Tibial nerve (tissue), 4 donors: ENCODE results near the gene GYG2. TPM values are rescaled to one million over a fixed set of nuclear protein-coding genes. Genes with fewer than 3 reads are reported as not detected.

Experiments
- DNase-seq, 2 donors: peaks; one replicate each; pipeline ENCODE4 v3.0.0-alpha.2; 2019; ENCODE audit warnings: low spot score in 2 of 2
- H3K27ac ChIP-seq, 4 donors: fragments of 200-600 bp; sonication (generic) in 3 of 4; one replicate each; pipeline ENCODE4 v1.5.1; 2017 to 2019; ENCODE audit warnings: mild to moderate bottlenecking in 1 of 4
- H3K27me3 ChIP-seq, 2 donors: fragments of 200-600 bp; sonication (generic) in 1 of 2; one replicate each; pipeline versions ENCODE4 v1.5.1 to v1.6.0; 2017 to 2019
- H3K36me3 ChIP-seq, 3 donors: fragments of 200-600 bp; sonication (generic); one replicate each; pipeline ENCODE4 v1.5.1; 2018 to 2019
- H3K4me1 ChIP-seq, 4 donors: fragments of 200-600 bp; sonication (generic) in 3 of 4; one replicate each; pipeline ENCODE4 v1.5.1; 2017 to 2019
- H3K4me3 ChIP-seq, 4 donors: fragments of 200-600 bp; sonication (generic) in 3 of 4; one replicate each; pipeline ENCODE4 v1.5.1; 2017 to 2019; ENCODE audit warnings: mild to moderate bottlenecking in 1 of 4, moderate library complexity in 1 of 4
- H3K9me3 ChIP-seq, 4 donors: fragments of 200-600 bp; sonication (generic) in 3 of 4; one replicate each; pipeline ENCODE4 v1.5.1; 2017 to 2019
- EP300 ChIP-seq, 2 donors: sonication (generic); formaldehyde crosslinking; IDR thresholded peaks; one replicate each; pipeline ENCODE4 v1.6.1; 2017; ENCODE audit warnings: antibody characterized with exemption in 2 of 2, mild to moderate bottlenecking in 1 of 2
- POLR2A ChIP-seq, 2 donors: fragments of 450-650 bp; IDR thresholded peaks; one replicate each; pipeline ENCODE4 v1.6.1; 2017; ENCODE audit warnings: antibody characterized with exemption in 2 of 2, mild to moderate bottlenecking in 2 of 2, moderate library complexity in 2 of 2
- WGBS, 2 donors: methylation state at CpG; one replicate each; pipeline ENCODE4 v1.1.5; 2018; 5-methylcytosine and 5-hydroxymethylcytosine counted together
- total RNA-seq, 4 donors: library from RNA; depleted of rRNA; stranded (reverse); fragments of >200 nt; gene quantifications; one replicate each; pipeline ENCODE4 v1.1.0, GENCODE V29; 2016
- TF ChIP-seq, protein P1 (sequence below), 5 experiments: fragments of 200-600 bp in 3 of 5; fragments of 450-650 bp in 2 of 5; sonication (generic) in 3 of 5; IDR thresholded peaks; one replicate each; pipeline ENCODE4 v1.5.1; 2016 to 2019; ENCODE audit warnings: antibody characterized with exemption in 5 of 5, mild to moderate bottlenecking in 3 of 5, moderate library complexity in 2 of 5

Gene GYG2
- total RNA-seq, 4 donors from 2014 or later, result 4.1 to 50.4 (median 22.3) TPM

- Histone ChIP-seq H3K27ac (no peak overlapping the region), H3K27me3 (no peaks in the 10 kb centered on the region), H3K9me3 (no peaks in the 10 kb centered on the region), H3K4me3 (no peak overlapping the region), H3K4me1 (no peaks in the 10 kb centered on the region), H3K36me3 (no peaks in the 10 kb centered on the region)
- DNase-seq, result no peak
- 45 to 53% methylated on average over 4 of the region's 4 CpGs for whole genome bisulfite sequencing, 2 donors
- TF ChIP-seq POLR2A (IDR thresholded peaks at IDR 0.05) (no peak), EP300 (IDR thresholded peaks at IDR 0.05) (no peak)
- TF ChIP-seq, protein P1, sequence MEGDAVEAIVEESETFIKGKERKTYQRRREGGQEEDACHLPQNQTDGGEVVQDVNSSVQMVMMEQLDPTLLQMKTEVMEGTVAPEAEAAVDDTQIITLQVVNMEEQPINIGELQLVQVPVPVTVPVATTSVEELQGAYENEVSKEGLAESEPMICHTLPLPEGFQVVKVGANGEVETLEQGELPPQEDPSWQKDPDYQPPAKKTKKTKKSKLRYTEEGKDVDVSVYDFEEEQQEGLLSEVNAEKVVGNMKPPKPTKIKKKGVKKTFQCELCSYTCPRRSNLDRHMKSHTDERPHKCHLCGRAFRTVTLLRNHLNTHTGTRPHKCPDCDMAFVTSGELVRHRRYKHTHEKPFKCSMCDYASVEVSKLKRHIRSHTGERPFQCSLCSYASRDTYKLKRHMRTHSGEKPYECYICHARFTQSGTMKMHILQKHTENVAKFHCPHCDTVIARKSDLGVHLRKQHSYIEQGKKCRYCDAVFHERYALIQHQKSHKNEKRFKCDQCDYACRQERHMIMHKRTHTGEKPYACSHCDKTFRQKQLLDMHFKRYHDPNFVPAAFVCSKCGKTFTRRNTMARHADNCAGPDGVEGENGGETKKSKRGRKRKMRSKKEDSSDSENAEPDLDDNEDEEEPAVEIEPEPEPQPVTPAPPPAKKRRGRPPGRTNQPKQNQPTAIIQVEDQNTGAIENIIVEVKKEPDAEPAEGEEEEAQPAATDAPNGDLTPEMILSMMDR (IDR thresholded peaks at IDR 0.05), result no peak
Measured at GRCh38 chrX:2782778-2783177, 46.0 kb upstream of the GYG2 start.

- H3K4me3 ChIP-seq, result no peak overlapping the region
- no peaks in the 10 kb centered on the region for H3K4me1 ChIP-seq
- peak in 1 of 2 donors; percentile 36 for DNase-seq
- H3K9me3 ChIP-seq, result no peaks in the 10 kb centered on the region
- H3K27ac ChIP-seq, result no peak overlapping the region
- H3K27me3 ChIP-seq, result no peaks in the 10 kb centered on the region
- TF ChIP-seq EP300 (IDR thresholded peaks at IDR 0.05), result no peak
- TF ChIP-seq, protein P1 (IDR thresholded peaks at IDR 0.05), result no peak
- no peak for TF ChIP-seq POLR2A (IDR thresholded peaks at IDR 0.05)
- no peaks in the 10 kb centered on the region for H3K36me3 ChIP-seq
- WGBS, 2 donors, result 63 to 72% methylated on average over 6 of the region's 6 CpGs
Measured at GRCh38 chrX:2784026-2784425, 44.7 kb upstream of the GYG2 start.

DNA sequence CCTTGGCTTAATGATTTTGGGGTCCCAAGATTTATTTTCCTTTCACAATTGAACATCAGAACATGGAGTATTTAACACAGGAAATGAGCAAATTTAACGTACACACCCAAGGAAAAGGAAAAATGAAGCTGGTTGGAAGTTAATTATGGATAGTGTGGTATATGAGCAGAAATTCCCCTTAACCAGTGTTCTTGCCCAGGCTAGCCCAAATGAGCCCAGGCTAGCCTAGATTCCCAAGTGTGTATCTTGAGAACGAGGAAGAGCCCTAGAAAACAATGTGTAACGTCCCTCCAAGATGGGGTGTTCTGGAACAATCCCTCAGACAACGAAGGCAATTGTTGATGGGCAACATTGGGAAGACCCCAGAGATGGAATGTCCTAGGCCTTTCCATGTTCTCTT is 43.2 kb upstream of the GYG2 start:
- DNase-seq, result no peak
- H3K4me1 ChIP-seq, result no peaks in the 10 kb centered on the region
- H3K4me3 ChIP-seq, result no peak overlapping the region
- H3K27me3 ChIP-seq, result no peaks in the 10 kb centered on the region
- 81% methylated on average over 4 of the region's 4 CpGs for WGBS, 2 donors
- no peaks in the 10 kb centered on the region for H3K9me3 ChIP-seq
- H3K27ac ChIP-seq, result no peak overlapping the region
- no peaks in the 10 kb centered on the region for H3K36me3 ChIP-seq
- TF ChIP-seq EP300 (IDR thresholded peaks at IDR 0.05) (no peak), POLR2A (IDR thresholded peaks at IDR 0.05) (no peak)
- TF ChIP-seq, protein P1 (IDR thresholded peaks at IDR 0.05), result no peak

DNA sequence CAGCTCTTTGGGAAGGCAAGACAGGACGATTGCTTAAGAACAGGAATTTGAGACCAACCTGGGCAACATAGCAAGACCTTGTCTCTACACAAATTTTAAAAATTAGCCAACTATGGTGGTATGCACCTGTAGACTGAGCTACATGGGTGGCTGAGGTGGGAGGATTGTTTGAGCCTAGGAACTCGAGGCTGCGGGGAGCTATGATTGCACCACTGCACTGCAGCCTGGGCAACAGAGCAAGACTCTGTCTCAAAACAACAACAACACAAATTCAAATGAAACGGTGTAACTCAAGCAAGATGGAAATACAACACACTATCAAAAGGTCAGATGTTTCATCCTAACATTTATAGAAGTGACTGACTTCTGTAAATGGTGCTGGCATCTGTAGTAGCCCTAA is 39.8 kb upstream of the GYG2 start:
- no peaks in the 10 kb centered on the region for H3K4me1 ChIP-seq
- TF ChIP-seq, protein P1 (IDR thresholded peaks at IDR 0.05), result no peak
- no peak for TF ChIP-seq POLR2A (IDR thresholded peaks at IDR 0.05)
- TF ChIP-seq EP300 (IDR thresholded peaks at IDR 0.05), result no peak
- DNase-seq, result no peak
- H3K27ac ChIP-seq, result no peak overlapping the region
- no peaks in the 10 kb centered on the region for H3K36me3 ChIP-seq
- 63 to 80% methylated on average over 2 to 4 of the region's 4 CpGs for WGBS, 2 donors
- no peaks in the 10 kb centered on the region for H3K27me3 ChIP-seq
- H3K4me3 ChIP-seq, result no peak overlapping the region
- H3K9me3 ChIP-seq, result no peaks in the 10 kb centered on the region

- 92% methylated on average over 3 of the region's 3 CpGs for WGBS, 2 donors
- H3K4me1 ChIP-seq, result no peaks in the 10 kb centered on the region
- no peak overlapping the region for H3K27ac ChIP-seq
- no peaks in the 10 kb centered on the region for H3K9me3 ChIP-seq
- no peaks in the 10 kb centered on the region for H3K36me3 ChIP-seq
- H3K4me3 ChIP-seq, result no peak overlapping the region
- H3K27me3 ChIP-seq, result no peaks in the 10 kb centered on the region
- no peak for DNase-seq
- TF ChIP-seq POLR2A (IDR thresholded peaks at IDR 0.05) (no peak), EP300 (IDR thresholded peaks at IDR 0.05) (no peak)
- TF ChIP-seq, protein P1 (IDR thresholded peaks at IDR 0.05), result no peak
Measured at GRCh38 chrX:2789569-2789968, 39.2 kb upstream of the GYG2 start.
